Activated gamma-delta T cell (primary cell): ENCODE measurements around the gene LRP2BP.
"Not testable (repeated sequence)": the region's sequence is repeated elsewhere in the genome, so short reads cannot be mapped to it uniquely, and the experiment has no call there.

ENCODE experiments used
- DNase-seq: peaks from one replicate; lab custom pipeline; 2025; lab: John Stamatoyannopoulos, UW

Gene LRP2BP

GRCh38 chr4:185361872-185362271, 33.9 kb downstream of the LRP2BP start:
- DNase-seq: no peak

GRCh38 chr4:185359767-185360446, 35.8 kb downstream of the LRP2BP start:
- no peak for DNase-seq

- DNase-seq: no peak
These were observed 36.8 kb downstream of the LRP2BP start for GRCh38 chr4:185358959-185359358.

- DNase-seq: no peak
These were observed 37.2 kb downstream of the LRP2BP start for GRCh38 chr4:185358514-185358913.

- DNase-seq: no peak
These were observed 37.8 kb downstream of the LRP2BP start for GRCh38 chr4:185357733-185358440.

GRCh38 chr4:185357211-185357610, 38.5 kb downstream of the LRP2BP start:
- no peak for DNase-seq

- DNase-seq: no peak
These were observed 43.0 kb downstream of the LRP2BP start for GRCh38 chr4:185352741-185353140.

- DNase-seq: no peak
These were observed 43.5 kb downstream of the LRP2BP start for GRCh38 chr4:185352202-185352601.

GRCh38 chr4:185351691-185352090, 44.0 kb downstream of the LRP2BP start:
- DNase-seq: no peak

GRCh38 chr4:185346975-185347601, 48.6 kb downstream of the LRP2BP start:
- no peak for DNase-seq

GRCh38 chr4:185344743-185345538, 50.8 kb downstream of the LRP2BP start:
- DNase-seq: no peak

GRCh38 chr4:185343726-185344581, 51.8 kb downstream of the LRP2BP start:
- no peak for DNase-seq

- no peak for DNase-seq
These were observed 53.9 kb downstream of the LRP2BP start for GRCh38 chr4:185341841-185342240.

- no peak for DNase-seq
These were observed 54.3 kb downstream of the LRP2BP start for GRCh38 chr4:185341377-185341776.

- DNase-seq: no peak
These were observed 55.8 kb downstream of the LRP2BP start for GRCh38 chr4:185339941-185340340.

GRCh38 chr4:185335579-185335978, 60.1 kb downstream of the LRP2BP start:
- no peak for DNase-seq

- DNase-seq: no peak
These were observed 61.4 kb downstream of the LRP2BP start for GRCh38 chr4:185334326-185334725.

GRCh38 chr4:185332575-185333464, 62.9 kb downstream of the LRP2BP start:
- no peak for DNase-seq

- not testable (repeated sequence) for DNase-seq
These were observed 65.7 kb downstream of the LRP2BP start for GRCh38 chr4:185329879-185330510.

- no peak for DNase-seq
These were observed 67.1 kb downstream of the LRP2BP start for GRCh38 chr4:185328586-185328985.
